Measurements from ENCODE around the gene CDC42EP4.
"Not testable (repeated sequence)": the region's sequence is repeated elsewhere in the genome, so short reads cannot be mapped to it uniquely, and the experiment has no call there.

CDC42EP4 gene

GRCh38 chr17:73266796-73267195 is 45.0 kb downstream of the CDC42EP4 start:
- no peaks in the 10 kb centered on the region for H3K36me3 ChIP-seq (ENCODE audit: control insufficient read depth, insufficient read depth, low read length)
- 0 out of 2 replicates have a peak, but pooled peaks cover 2% of the 10 kb centered on the region for H3K4me1 ChIP-seq (ENCODE audit: control insufficient read depth, insufficient read depth, low read length)
- H3K4me3 ChIP-seq (ENCODE audit: low read length), result no peak overlapping the region
- no peak overlapping the region for H3K27ac ChIP-seq (ENCODE audit: low read length)
- WGBS (ENCODE audit: insufficient coverage, insufficient read length), result no CpG with 5 or more reads among the region's 11 CpGs
- no peak for DNase-seq (ENCODE audit: low read depth, low spot score)
- no peaks in the 10 kb centered on the region; the same call in 1 of the 2 replicates for H3K27me3 ChIP-seq (ENCODE audit: control insufficient read depth, insufficient read depth, low read length)
- H3K9me3 ChIP-seq (ENCODE audit: control insufficient read depth, insufficient read depth, low read length), result no peaks in the 10 kb centered on the region

GRCh38 chr17:73265646-73266640 is 45.9 kb downstream of the CDC42EP4 start:
- WGBS (ENCODE audit: insufficient coverage, insufficient read length), result no CpG with 5 or more reads among the region's 24 CpGs
- Histone ChIP-seq H3K27me3 (ENCODE audit: control insufficient read depth, insufficient read depth, low read length) (no peaks in the 10 kb centered on the region), H3K27ac (ENCODE audit: low read length) (no peak overlapping the region), H3K4me1 (ENCODE audit: control insufficient read depth, insufficient read depth, low read length) (peaks cover 2% of the 10 kb centered on the region; the same call in 1 of the 2 replicates), H3K9me3 (ENCODE audit: control insufficient read depth, insufficient read depth, low read length) (no peaks in the 10 kb centered on the region), H3K4me3 (ENCODE audit: low read length) (no peak overlapping the region), H3K36me3 (ENCODE audit: control insufficient read depth, insufficient read depth, low read length) (no peaks in the 10 kb centered on the region)
- DNase-seq (ENCODE audit: low read depth, low spot score), result no peak

GRCh38 chr17:73264448-73264847 is 47.4 kb downstream of the CDC42EP4 start:
- H3K27ac ChIP-seq (ENCODE audit: low read length); H3K4me3 ChIP-seq (ENCODE audit: low read length); H3K9me3 ChIP-seq (ENCODE audit: control insufficient read depth, insufficient read depth, low read length); H3K36me3 ChIP-seq (ENCODE audit: control insufficient read depth, insufficient read depth, low read length); H3K27me3 ChIP-seq (ENCODE audit: control insufficient read depth, insufficient read depth, low read length); DNase-seq (ENCODE audit: low read depth, low spot score); H3K4me1 ChIP-seq (ENCODE audit: control insufficient read depth, insufficient read depth, low read length): not testable (repeated sequence)
- WGBS (ENCODE audit: insufficient coverage, insufficient read length), result no CpG with 5 or more reads among the region's 2 CpGs

GRCh38 chr17:73262676-73263642 is 48.8 kb downstream of the CDC42EP4 start:
- no peak overlapping the region for H3K4me3 ChIP-seq (ENCODE audit: low read length)

GRCh38 chr17:73261952-73262675 is 49.7 kb downstream of the CDC42EP4 start:
- peaks cover 2% of the 10 kb centered on the region; the same call in 1 of the 2 replicates for H3K4me1 ChIP-seq (ENCODE audit: control insufficient read depth, insufficient read depth, low read length)
- H3K27ac ChIP-seq (ENCODE audit: low read length), result no peak overlapping the region
- WGBS (ENCODE audit: insufficient coverage, insufficient read length), result no CpG with 5 or more reads among the region's 19 CpGs
- no peaks in the 10 kb centered on the region for H3K36me3 ChIP-seq (ENCODE audit: control insufficient read depth, insufficient read depth, low read length)
- no peak overlapping the region for H3K4me3 ChIP-seq (ENCODE audit: low read length)
- H3K27me3 ChIP-seq (ENCODE audit: control insufficient read depth, insufficient read depth, low read length), result no peaks in the 10 kb centered on the region
- DNase-seq (ENCODE audit: low read depth, low spot score), result no peak
- H3K9me3 ChIP-seq (ENCODE audit: control insufficient read depth, insufficient read depth, low read length), result no peaks in the 10 kb centered on the region

More at GRCh38 chr17:73262676-73263642, 48.8 kb downstream of the CDC42EP4 start:
- DNase-seq (ENCODE audit: low read depth, low spot score), result no peak
- Histone ChIP-seq H3K27me3 (ENCODE audit: control insufficient read depth, insufficient read depth, low read length) (no peaks in the 10 kb centered on the region), H3K36me3 (ENCODE audit: control insufficient read depth, insufficient read depth, low read length) (no peaks in the 10 kb centered on the region), H3K27ac (ENCODE audit: low read length) (no peak overlapping the region), H3K9me3 (ENCODE audit: control insufficient read depth, insufficient read depth, low read length) (no peaks in the 10 kb centered on the region), H3K4me1 (ENCODE audit: control insufficient read depth, insufficient read depth, low read length) (peaks cover 2% of the 10 kb centered on the region; the same call in 1 of the 2 replicates)
- WGBS (ENCODE audit: insufficient coverage, insufficient read length), result no CpG with 5 or more reads among the region's 12 CpGs

- H3K27ac ChIP-seq (ENCODE audit: low read length), result no peak within 1 kb of the TSS
- DNase-seq (ENCODE audit: low read depth, low spot score), result no peak
- H3K36me3 ChIP-seq (ENCODE audit: control insufficient read depth, insufficient read depth, low read length), result no peaks in the 10 kb centered on the region
- no peaks in the 10 kb centered on the region for H3K9me3 ChIP-seq (ENCODE audit: control insufficient read depth, insufficient read depth, low read length)
- peaks cover 2% of the 10 kb centered on the region; the same call in 1 of the 2 replicates for H3K4me1 ChIP-seq (ENCODE audit: control insufficient read depth, insufficient read depth, low read length)
- WGBS (ENCODE audit: insufficient coverage, insufficient read length), result no CpG with 5 or more reads among the region's 9 CpGs
- no peaks in the 10 kb centered on the region for H3K27me3 ChIP-seq (ENCODE audit: control insufficient read depth, insufficient read depth, low read length)
- no peak within 1 kb of the TSS for H3K4me3 ChIP-seq (ENCODE audit: low read length)
These were observed 50.2 kb downstream of the CDC42EP4 start, which contains the start of gene CPSF4L for GRCh38 chr17:73261617-73261951. Gene CPSF4L, minus strand, starts transcription at chr17:73261880. Its CDS starts 62 bp downstream, at chr17:73261818.

GRCh38 chr17:73257516-73257915 is 54.3 kb downstream of the CDC42EP4 start:
- WGBS (ENCODE audit: insufficient coverage, insufficient read length), result no CpG with 5 or more reads among the region's 6 CpGs
- DNase-seq (ENCODE audit: low read depth, low spot score), result no peak

GRCh38 chr17:73256220-73256619 is 55.6 kb downstream of the CDC42EP4 start:
- Histone ChIP-seq H3K9me3 (ENCODE audit: control insufficient read depth, insufficient read depth, low read length) (no peaks in the 10 kb centered on the region), H3K27me3 (ENCODE audit: control insufficient read depth, insufficient read depth, low read length) (no peaks in the 10 kb centered on the region), H3K27ac (ENCODE audit: low read length) (no peak overlapping the region), H3K4me3 (ENCODE audit: low read length) (no peak overlapping the region), H3K4me1 (ENCODE audit: control insufficient read depth, insufficient read depth, low read length) (0 out of 2 replicates have a peak, but pooled peaks cover 2% of the 10 kb centered on the region), H3K36me3 (ENCODE audit: control insufficient read depth, insufficient read depth, low read length) (no peaks in the 10 kb centered on the region)
- WGBS (ENCODE audit: insufficient coverage, insufficient read length), result no CpG with 5 or more reads among the region's 3 CpGs
- DNase-seq (ENCODE audit: low read depth, low spot score), result no peak

More at GRCh38 chr17:73257516-73257915, 54.3 kb downstream of the CDC42EP4 start:
- H3K9me3 ChIP-seq (ENCODE audit: control insufficient read depth, insufficient read depth, low read length), result no peaks in the 10 kb centered on the region
- no peak overlapping the region for H3K4me3 ChIP-seq (ENCODE audit: low read length)
- H3K4me1 ChIP-seq (ENCODE audit: control insufficient read depth, insufficient read depth, low read length), result peaks cover 2% of the 10 kb centered on the region; the same call in 1 of the 2 replicates
- no peaks in the 10 kb centered on the region for H3K27me3 ChIP-seq (ENCODE audit: control insufficient read depth, insufficient read depth, low read length)
- H3K27ac ChIP-seq (ENCODE audit: low read length), result no peak overlapping the region
- H3K36me3 ChIP-seq (ENCODE audit: control insufficient read depth, insufficient read depth, low read length), result no peaks in the 10 kb centered on the region

- peak; percentile 63 for DNase-seq (ENCODE audit: low read depth, low spot score)
- Histone ChIP-seq H3K4me3 (ENCODE audit: low read length) (no peak overlapping the region), H3K9me3 (ENCODE audit: control insufficient read depth, insufficient read depth, low read length) (no peaks in the 10 kb centered on the region), H3K36me3 (ENCODE audit: control insufficient read depth, insufficient read depth, low read length) (no peaks in the 10 kb centered on the region), H3K27me3 (ENCODE audit: control insufficient read depth, insufficient read depth, low read length) (no peaks in the 10 kb centered on the region), H3K4me1 (ENCODE audit: control insufficient read depth, insufficient read depth, low read length) (0 out of 2 replicates have a peak, but pooled peaks cover 2% of the 10 kb centered on the region), H3K27ac (ENCODE audit: low read length) (no peak overlapping the region)
- no CpG with 5 or more reads among the region's 8 CpGs for WGBS (ENCODE audit: insufficient coverage, insufficient read length)
These were observed 56.1 kb downstream of the CDC42EP4 start for GRCh38 chr17:73255671-73256181.
